GM21737 (cell line): ENCODE results near the gene GNB5.

Source experiments
- ATAC-seq: cut with Tn5 transposase; IDR thresholded peaks from one replicate; pipeline ENCODE4 v1.9.1; 2021; ENCODE audit warnings: mild to moderate bottlenecking, moderate library complexity; ENCODE audit not compliant: unreplicated experiment

The GNB5 gene

GRCh38 chr15:52115598-52116427 is 75.4 kb downstream of the GNB5 start:
- no peak for ATAC-seq

GRCh38 chr15:52114261-52115055 is 76.7 kb downstream of the GNB5 start:
- ATAC-seq = no peak

- no peak for ATAC-seq
Observed at GRCh38 chr15:52113708-52114107, 77.5 kb downstream of the GNB5 start.

- ATAC-seq = no peak
Observed at GRCh38 chr15:52113235-52113634, 78.0 kb downstream of the GNB5 start.

GRCh38 chr15:52112203-52112750 is 78.9 kb downstream of the GNB5 start:
- ATAC-seq = no peak

GRCh38 chr15:52111517-52112202 is 79.5 kb downstream of the GNB5 start:
- ATAC-seq = no peak

- ATAC-seq = peak; percentile 52
Observed at GRCh38 chr15:52109559-52110451, 81.4 kb downstream of the GNB5 start.

GRCh38 chr15:52107238-52107637 is 84.0 kb downstream of the GNB5 start:
- ATAC-seq = no peak

GRCh38 chr15:52106641-52107040 is 84.6 kb downstream of the GNB5 start:
- ATAC-seq = no peak

- ATAC-seq = no peak
Observed at GRCh38 chr15:52105846-52106245, 85.3 kb downstream of the GNB5 start.

GRCh38 chr15:52104532-52105004 is 86.6 kb downstream of the GNB5 start:
- ATAC-seq = peak; percentile 41

GRCh38 chr15:52103217-52104207 is 87.7 kb downstream of the GNB5 start:
- ATAC-seq = peak; percentile 78

- no peak for ATAC-seq
Observed at GRCh38 chr15:52102463-52102862, 88.7 kb downstream of the GNB5 start.

GRCh38 chr15:52101542-52102323 is 89.5 kb downstream of the GNB5 start:
- no peak for ATAC-seq

GRCh38 chr15:52100807-52101442 is 90.3 kb downstream of the GNB5 start:
- ATAC-seq = no peak

GRCh38 chr15:52099651-52100272 is 91.4 kb downstream of the GNB5 start:
- ATAC-seq = no peak

GRCh38 chr15:52098323-52098722 is 92.9 kb downstream of the GNB5 start:
- no peak for ATAC-seq
